NCI-H2107 treated with DMSO at 0.1 percent for 48 hours (cell line): ENCODE results near the gene UQCR10.
"Not testable (repeated sequence)": the region's sequence is repeated elsewhere in the genome, so short reads cannot be mapped to it uniquely, and the experiment has no call there.

ENCODE experiments used
- DNase-seq: peaks from one replicate; lab custom pipeline; 2025; ENCODE audit not compliant: unreplicated experiment; lab: John Stamatoyannopoulos, UW

UQCR10 gene

DNA sequence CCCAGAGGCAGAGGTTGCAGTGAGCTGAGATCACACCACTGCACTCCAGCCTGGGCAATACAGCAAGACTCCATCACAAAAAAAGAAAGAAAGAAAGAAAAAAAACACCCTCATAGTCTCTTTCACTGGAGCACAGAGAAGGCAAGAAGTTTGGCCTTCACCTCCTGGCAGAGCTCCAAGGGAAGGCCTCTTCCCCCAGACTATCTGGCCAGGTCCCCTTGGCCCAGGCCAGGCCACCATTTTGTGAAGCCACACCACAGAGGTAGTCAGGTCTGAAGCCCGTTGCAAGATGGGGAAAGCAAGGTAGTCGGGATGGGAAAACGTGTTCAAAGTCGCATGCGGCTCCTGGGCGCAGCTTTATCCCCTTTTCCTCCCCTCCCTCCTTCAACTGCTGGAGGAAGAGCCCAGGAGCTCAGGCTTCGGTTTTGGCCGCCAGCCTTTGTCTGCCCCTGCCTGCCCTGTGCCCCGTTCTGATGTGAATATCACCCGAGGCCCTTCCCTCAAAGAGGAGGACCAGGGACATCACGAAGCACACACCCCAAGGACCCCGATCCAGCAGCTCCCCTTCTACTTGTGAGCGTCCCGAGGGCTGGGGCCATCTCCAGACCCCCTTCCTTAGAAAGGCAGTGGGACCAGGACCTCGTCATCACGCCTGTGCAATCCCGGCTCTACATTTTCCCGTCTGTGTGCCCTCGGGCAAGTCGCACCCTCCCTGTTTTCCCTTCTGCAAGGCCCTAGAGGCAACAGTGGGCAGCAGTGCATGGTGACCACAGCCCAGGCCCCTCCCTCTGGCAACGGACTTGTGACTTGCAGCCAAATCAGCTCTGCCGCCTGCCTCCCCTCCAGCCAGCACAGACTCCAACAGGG, 29.7 kb upstream of the UQCR10 start:
- DNase-seq, result no peak

- DNase-seq, result no peak
These were observed 28.9 kb upstream of the UQCR10 start for GRCh38 chr22:29738118-29738815.

- DNase-seq, result no peak
These were observed 27.8 kb upstream of the UQCR10 start for GRCh38 chr22:29739346-29739875.

DNA sequence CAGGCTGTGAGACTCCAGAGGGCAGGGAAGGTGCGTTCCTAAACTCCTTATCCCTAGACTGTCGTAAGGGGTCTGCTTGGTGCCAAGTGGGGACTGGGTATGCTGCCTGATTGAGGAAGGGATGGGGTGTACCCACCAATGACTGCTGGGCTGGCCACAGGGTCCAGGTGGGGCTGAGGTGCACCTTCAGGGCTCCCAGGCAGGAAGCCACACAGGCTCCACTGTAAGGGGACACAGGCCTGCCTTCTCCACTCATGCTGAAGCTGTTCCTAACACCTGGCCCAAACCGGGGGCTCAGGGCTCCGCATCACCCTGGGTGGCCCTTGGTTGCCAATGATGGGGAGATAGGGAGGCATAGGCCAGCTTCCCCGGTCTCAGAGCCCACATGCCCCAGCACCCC, 27.0 kb upstream of the UQCR10 start:
- DNase-seq, result no peak

- no peak for DNase-seq
These were observed 25.2 kb upstream of the UQCR10 start for GRCh38 chr22:29741926-29742325.

DNA sequence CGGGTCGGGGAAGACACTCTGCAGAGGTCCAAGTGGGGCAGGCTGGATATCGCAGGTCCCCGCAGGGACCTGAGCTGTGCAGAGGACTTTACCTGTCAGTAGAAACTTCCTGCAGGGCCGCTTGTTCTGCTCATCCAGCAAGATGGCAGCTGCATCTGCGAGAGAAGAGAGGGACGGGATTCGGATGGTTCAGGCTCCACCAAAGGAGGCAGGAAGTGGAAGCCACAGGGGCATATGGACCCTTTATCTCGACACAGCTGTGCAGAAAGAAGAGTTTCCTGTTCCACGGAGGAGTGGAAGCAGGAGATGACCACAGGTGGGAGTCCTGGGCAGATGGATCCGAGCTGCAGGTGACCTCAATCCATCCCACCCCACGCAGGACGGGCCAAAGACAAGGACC, 24.8 kb upstream of the UQCR10 start:
- DNase-seq, result no peak

DNA sequence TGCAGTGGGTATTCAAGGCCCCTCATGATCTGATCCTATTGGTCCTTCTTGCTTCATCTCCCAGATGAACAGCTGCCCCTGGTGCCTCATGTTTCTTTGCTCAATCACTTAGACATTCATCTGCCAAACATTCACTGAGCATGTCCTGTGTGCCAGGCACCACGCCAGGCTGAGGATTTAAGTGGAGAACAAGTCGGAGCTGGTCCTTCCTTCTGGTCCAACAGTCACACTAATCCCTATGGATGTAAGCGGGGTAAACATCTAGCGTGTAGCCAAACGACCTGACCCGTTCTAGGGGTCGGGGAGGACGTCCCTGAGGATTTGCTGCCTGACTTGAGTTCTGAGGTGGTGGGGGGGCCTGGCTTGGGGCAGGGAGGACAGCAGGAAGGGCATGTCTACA, 22.3 kb upstream of the UQCR10 start:
- DNase-seq, result peak; percentile 54

DNA sequence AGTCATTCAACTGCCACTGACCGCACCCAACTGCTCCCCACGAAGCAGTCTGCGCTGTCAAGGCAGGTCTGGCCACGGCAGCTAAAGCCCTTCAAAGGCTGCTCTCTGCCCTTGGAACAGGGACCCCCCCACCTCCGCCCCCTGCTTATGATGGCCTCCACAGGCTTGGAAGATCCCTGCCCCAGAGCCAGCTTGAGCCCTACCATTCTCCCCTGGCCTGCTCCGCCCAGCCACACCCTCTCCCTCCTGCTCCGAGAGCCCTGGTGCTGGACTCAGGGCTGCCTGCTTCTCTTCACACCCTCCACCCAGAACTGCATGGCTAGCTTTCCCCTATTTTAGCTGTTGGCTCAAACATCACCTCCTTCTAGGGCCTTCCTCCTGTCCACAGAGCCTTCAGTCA, 19.3 kb upstream of the UQCR10 start:
- no peak for DNase-seq

DNA sequence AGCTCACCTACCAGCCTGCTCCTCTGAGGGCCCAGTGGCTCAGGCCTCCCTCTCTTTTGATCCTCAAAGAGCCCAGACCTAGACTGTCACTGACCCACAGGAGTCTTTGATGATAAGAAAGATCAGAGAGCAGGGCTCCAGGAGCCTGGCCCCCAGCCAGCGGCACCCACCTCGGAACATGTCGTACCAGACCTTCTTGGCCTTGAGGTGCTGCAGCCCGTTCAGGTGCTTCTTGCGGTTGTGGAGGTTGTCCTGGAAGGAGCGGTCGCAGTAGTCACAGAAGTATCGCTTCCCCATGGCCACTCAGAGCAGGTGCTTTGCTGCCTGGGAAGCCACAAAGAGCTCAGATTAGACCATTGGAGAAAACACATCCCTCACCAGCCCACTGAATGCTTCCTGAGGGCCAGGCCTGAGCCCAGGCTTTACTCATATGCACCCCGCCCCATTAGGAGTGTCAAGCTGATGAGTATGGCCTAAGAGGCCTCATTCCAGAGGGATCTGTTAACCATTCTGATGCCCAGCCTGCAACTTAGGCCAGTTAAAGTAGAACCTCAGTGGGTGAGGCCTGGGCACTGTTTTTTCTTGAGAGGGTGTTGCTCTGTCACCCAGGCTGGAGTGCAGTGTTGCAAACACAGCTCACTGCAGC, 18.8 kb upstream of the UQCR10 start:
- no peak for DNase-seq

GRCh38 chr22:29750029-29750428, 17.1 kb upstream of the UQCR10 start:
- DNase-seq, result no peak

GRCh38 chr22:29750559-29751538, 16.3 kb upstream of the UQCR10 start:
- no peak for DNase-seq

GRCh38 chr22:29751669-29752068, 15.5 kb upstream of the UQCR10 start:
- DNase-seq, result no peak

- no peak for DNase-seq
These were observed 13.1 kb upstream of the UQCR10 start for GRCh38 chr22:29753808-29754657.

DNA sequence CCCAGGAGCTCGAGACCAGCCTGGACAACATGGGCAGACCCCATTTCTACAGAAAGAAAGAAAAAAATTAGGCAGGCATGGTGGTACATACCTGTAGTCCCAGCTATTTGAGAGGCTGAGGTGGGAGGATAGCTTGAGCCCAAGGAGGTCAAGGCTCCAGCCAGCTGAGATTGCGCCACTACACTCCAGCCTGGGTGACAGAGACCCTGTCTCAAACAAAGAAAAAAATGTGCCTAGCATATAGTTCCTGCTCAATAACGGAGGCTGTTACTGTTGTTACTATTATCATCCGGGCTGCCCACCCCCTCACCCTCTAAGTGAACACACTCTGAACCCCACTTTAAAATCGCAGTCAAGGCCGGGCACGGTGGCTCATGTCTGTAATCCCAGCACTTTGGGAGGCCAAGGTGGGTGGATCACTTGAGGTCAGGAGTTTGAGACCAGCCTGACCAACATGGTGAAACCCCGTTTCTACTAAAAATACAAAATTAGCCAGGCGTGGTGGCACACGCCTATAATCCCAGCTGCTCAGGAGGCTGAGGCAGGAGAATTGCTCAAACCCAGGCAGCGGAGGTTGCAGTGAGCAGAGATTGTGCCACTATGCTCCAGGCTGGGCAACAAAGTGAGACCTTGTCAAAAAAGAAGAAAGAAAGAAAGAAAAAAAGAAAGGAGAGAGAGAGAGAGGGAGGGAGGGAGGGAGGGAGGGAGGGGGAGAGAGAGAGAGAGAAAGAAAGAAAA, 12.3 kb upstream of the UQCR10 start:
- DNase-seq, result not testable (repeated sequence)

GRCh38 chr22:29755889-29756288, 11.3 kb upstream of the UQCR10 start:
- no peak for DNase-seq

- DNase-seq, result no peak
These were observed 10.8 kb upstream of the UQCR10 start for GRCh38 chr22:29756341-29756740.

DNA sequence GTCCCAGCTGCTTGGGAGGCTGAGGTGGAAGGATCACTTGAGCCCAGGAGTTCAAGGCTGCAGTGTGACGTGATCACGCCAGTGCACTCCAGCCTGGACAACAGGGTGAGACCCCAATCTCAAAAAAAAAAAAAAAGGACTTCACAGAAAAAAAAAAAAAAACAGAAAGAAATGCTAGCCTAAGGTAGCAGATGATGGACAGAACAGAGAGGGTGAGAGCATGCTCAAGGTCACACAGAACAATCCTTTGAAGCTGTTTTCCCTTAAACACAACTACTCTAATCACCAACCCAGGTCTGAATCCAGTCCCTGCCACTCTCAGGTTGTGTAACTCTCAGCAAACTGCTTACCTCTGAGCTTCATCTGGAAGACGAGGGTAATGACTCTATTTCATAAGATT, 10.1 kb upstream of the UQCR10 start:
- DNase-seq, result no peak

- DNase-seq, result no peak
These were observed 9.0 kb upstream of the UQCR10 start for GRCh38 chr22:29758068-29758622.

DNA sequence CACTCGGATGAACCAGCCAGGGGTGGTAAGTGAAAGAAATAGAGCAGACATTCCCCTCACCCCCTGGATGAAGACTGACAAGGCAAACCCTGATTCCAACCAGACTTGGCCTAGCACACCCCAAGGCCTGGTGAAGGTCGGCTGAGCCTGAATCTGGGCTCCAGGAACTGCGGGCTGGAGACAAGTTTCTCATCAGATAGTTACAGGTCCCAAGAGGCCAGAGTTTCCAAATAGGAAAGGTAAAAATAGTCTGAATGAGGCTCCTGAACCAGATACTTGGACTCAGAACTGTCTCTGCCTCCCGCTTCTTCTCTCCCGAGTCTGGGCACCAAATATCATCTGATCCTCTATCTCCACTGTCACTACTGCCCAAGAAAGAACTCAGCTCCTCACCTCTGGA, 8.2 kb upstream of the UQCR10 start:
- DNase-seq, result no peak
